Lower lobe of right lung (tissue), 2 donors: Measurements from ENCODE around the gene NUP43. TPM values are rescaled to one million over a fixed set of nuclear protein-coding genes. Genes with fewer than 3 reads are reported as not detected.

Experiments used
- ATAC-seq, 2 donors: fragments of 200-7000 bp; cut with Tn5 transposase; one replicate each; pipeline ENCODE4 v1.9.1; 2020 to 2022; ENCODE audit warnings: mild to moderate bottlenecking in 2 of 2, moderate library complexity in 2 of 2
- DNase-seq: peaks from one replicate; pipeline ENCODE4 v3.0.0-alpha.2; 2020
- H3K27ac ChIP-seq: fragments of 200-600 bp; one replicate; pipeline ENCODE4 v1.8.0; 2022
- H3K27me3 ChIP-seq: fragments of 200-600 bp; one replicate; pipeline ENCODE4 v1.8.0; 2022; ENCODE audit warnings: low read depth
- H3K36me3 ChIP-seq: fragments of 200-600 bp; one replicate; pipeline ENCODE4 v1.8.0; 2022; ENCODE audit warnings: mild to moderate bottlenecking
- H3K4me1 ChIP-seq: fragments of 200-600 bp; one replicate; pipeline ENCODE4 v1.8.0; 2022
- H3K4me3 ChIP-seq: fragments of 200-600 bp; one replicate; pipeline ENCODE4 v1.8.0; 2022; ENCODE audit warnings: mild to moderate bottlenecking
- H3K9me3 ChIP-seq: fragments of 200-600 bp; one replicate; pipeline ENCODE4 v1.8.0; 2022
- intact Hi-C: fragments of 100-400 bp; cut with DNase I; formaldehyde crosslinking; loops from one replicate; pipeline ENCODE4 v1.11.0; 2022
- total RNA-seq: library from RNA; stranded (reverse); fragmentation: NEBNext Ultra II Directional; extraction: Animal tissue kit (Norgen Biotek cat#: 25700); gene quantifications from one replicate; pipeline ENCODE4 v1.2.1, GENCODE V29; 2021
- TF ChIP-seq, protein P1 (sequence below): fragments of 200-600 bp; IDR thresholded peaks from one replicate; pipeline ENCODE4 v1.8.0; 2022; ENCODE audit warnings: antibody characterized with exemption, mild to moderate bottlenecking
- donor health status: DM: no; HTN: yes; CAD: no; lungs with severe emphysema.

Gene NUP43
- total RNA-seq, 1 donor from 2014 or later = 22.0 TPM

DNA sequence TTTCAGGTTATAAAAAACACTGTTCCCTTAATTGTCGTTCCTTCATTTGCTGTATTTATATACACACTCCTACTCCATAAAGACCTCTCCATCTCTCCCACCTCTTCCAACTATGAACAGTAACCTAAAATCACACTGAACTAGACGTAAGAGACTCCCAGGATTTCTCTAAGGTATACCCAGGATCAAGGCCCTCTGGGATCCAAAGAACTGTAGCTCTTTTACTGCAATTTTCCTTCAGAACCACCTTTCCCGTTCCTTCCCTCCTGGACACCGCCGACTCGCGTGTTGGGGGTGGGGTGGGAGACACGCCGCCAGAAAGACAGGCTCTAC is 29.1 kb downstream of the NUP43 start:
- peak in 1 of 2 donors; percentile 1 for ATAC-seq
- TF ChIP-seq, protein P1, sequence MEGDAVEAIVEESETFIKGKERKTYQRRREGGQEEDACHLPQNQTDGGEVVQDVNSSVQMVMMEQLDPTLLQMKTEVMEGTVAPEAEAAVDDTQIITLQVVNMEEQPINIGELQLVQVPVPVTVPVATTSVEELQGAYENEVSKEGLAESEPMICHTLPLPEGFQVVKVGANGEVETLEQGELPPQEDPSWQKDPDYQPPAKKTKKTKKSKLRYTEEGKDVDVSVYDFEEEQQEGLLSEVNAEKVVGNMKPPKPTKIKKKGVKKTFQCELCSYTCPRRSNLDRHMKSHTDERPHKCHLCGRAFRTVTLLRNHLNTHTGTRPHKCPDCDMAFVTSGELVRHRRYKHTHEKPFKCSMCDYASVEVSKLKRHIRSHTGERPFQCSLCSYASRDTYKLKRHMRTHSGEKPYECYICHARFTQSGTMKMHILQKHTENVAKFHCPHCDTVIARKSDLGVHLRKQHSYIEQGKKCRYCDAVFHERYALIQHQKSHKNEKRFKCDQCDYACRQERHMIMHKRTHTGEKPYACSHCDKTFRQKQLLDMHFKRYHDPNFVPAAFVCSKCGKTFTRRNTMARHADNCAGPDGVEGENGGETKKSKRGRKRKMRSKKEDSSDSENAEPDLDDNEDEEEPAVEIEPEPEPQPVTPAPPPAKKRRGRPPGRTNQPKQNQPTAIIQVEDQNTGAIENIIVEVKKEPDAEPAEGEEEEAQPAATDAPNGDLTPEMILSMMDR = no peak
- H3K27ac ChIP-seq = peak overlapping the region; percentile 99
- H3K27me3 ChIP-seq = no peaks in the 10 kb centered on the region
- no peaks in the 10 kb centered on the region for H3K9me3 ChIP-seq
- intact Hi-C loops = no loop called here
- DNase-seq = no peak
- no peaks in the 10 kb centered on the region for H3K36me3 ChIP-seq
- H3K4me3 ChIP-seq = peak overlapping the region; percentile 92
- peaks cover 36% of the 10 kb centered on the region for H3K4me1 ChIP-seq

DNA sequence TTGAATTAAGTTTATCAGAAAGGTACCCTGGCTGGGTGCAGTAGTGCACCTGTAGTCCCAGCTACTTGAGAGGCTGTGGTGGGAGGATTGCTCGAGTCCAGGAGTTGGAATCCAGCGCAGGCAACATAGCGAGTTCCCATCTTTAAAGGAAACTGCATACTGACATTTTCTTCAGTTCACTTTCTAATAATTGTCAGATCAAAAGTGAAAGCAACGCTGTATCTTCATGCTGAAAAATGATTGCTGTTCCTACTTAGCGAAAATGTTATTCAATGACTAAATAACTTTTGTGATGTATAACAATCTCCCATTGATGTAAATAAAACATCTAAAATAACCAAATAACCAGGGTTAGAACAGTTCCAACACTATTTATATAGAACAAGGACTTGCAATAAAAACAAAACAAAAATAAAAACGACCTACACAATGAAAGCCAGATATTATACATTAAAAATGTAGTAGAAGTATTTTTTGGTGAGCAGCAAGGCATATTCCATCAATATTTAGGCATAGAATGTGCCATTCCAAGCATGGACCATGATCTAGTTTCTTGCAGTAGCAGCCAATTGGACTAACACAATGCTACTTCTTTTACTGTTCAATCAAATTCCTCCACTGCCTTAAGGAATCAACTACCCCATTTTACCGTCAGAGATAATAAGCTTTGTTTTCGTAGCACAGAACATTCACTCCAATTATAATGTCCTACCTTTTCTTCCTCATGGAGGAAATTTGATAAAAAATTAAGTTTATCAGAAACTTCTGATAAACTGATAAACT is 30.0 kb downstream of the NUP43 start:
- TF ChIP-seq, protein P1 = no peak
- H3K4me1 ChIP-seq = peaks cover 41% of the 10 kb centered on the region
- ATAC-seq = no peak
- no peaks in the 10 kb centered on the region for H3K36me3 ChIP-seq
- no peaks in the 10 kb centered on the region for H3K27me3 ChIP-seq
- H3K27ac ChIP-seq = peak overlapping the region; percentile 99
- intact Hi-C loops = no loop called here
- DNase-seq = no peak
- no peaks in the 10 kb centered on the region for H3K9me3 ChIP-seq
- peak overlapping the region; percentile 92 for H3K4me3 ChIP-seq

DNA sequence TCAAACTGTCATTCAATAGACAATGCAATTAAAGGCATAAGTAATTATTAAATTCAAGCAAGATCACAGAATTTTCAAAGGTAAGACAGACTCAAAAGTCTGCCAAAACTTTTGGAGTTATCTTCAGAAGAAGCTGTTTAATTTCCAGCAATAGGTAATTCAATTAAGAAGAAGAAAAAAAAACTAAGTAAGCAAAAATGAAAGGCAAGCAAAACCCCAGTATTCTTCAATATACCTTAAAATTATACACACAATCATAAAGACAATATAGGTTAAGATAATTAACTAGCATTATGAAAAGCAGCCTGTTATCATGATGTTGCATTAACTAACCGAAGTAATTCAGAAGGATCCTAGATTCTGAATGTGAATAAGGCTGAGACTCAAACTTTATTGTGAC is 31.9 kb downstream of the NUP43 start:
- TF ChIP-seq, protein P1 = no peak
- DNase-seq = no peak
- Histone ChIP-seq H3K36me3 (no peaks in the 10 kb centered on the region), H3K27ac (no peak overlapping the region), H3K4me3 (no peak overlapping the region), H3K4me1 (peaks cover 56% of the 10 kb centered on the region), H3K9me3 (no peaks in the 10 kb centered on the region), H3K27me3 (no peaks in the 10 kb centered on the region)
- no peak for ATAC-seq
- intact Hi-C loops = no loop called here

DNA sequence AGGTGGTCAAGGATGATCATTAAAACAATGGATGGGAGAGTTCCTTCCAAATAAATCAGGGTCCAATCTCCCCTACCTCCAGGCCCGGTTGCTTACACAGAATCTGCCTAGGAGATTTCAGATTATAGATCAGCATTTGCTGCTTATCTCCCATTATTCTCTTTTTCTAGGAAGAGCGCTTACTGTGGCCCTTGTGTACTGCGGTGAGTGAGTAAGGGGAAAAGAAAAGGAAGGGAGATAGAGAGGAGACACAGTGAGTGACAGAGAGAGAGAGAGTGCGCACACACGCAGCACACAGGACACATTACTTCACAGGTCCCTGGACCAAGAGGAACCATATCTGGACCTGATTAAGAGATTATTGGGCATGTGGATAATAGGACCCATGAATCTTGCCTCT is 34.6 kb downstream of the NUP43 start:
- no peaks in the 10 kb centered on the region for H3K36me3 ChIP-seq
- DNase-seq (no peak), ATAC-seq (no peak)
- TF ChIP-seq, protein P1 = no peak
- no peak overlapping the region for H3K27ac ChIP-seq
- H3K4me1 ChIP-seq = peaks cover 66% of the 10 kb centered on the region
- H3K4me3 ChIP-seq = no peak overlapping the region
- H3K9me3 ChIP-seq = no peaks in the 10 kb centered on the region
- no peaks in the 10 kb centered on the region for H3K27me3 ChIP-seq
- intact Hi-C loops = no loop called here

DNA sequence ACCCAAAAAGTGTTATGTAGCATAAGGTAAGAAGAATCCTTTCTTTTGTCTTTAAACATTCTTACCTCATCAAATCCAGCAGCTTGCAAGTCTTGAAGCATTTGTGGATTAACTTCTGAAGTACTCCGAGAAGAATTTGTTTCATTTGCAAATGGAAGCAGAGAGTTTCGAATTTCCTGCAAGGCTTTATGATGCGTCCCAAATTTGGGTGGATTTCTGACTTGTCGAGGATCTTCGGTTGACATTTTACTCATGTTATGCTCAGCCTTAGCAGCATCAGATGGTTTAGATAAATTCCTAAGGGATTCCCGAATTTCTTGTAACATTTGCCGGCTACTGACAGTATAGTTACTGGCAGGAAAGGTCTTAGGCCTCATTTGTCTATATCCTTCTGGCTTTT is 44.6 kb downstream of the NUP43 start:
- intact Hi-C loops = no loop called here
- peaks cover 21% of the 10 kb centered on the region for H3K4me1 ChIP-seq
- H3K4me3 ChIP-seq = no peak overlapping the region
- TF ChIP-seq, protein P1 = no peak
- DNase-seq (no peak), ATAC-seq (no peak)
- H3K36me3 ChIP-seq = peaks cover 16% of the 10 kb centered on the region
- no peaks in the 10 kb centered on the region for H3K9me3 ChIP-seq
- H3K27ac ChIP-seq = no peak overlapping the region
- H3K27me3 ChIP-seq = no peaks in the 10 kb centered on the region
